Adrenal gland (tissue), 5 donors: ENCODE measurements around the gene MADD.
A peak's percentile ranks its signal among the peaks of the same experiment; 100 is the strongest.

Source experiments
- POLR2A ChIP-seq, 2 donors: fragments of 450-650 bp; IDR thresholded peaks; one replicate each; pipeline ENCODE4 v1.6.1; 2017; ENCODE audit warnings: antibody characterized with exemption in 2 of 2, mild to moderate bottlenecking in 2 of 2, moderate library complexity in 1 of 2
- TF ChIP-seq, protein P1 (sequence below), 6 experiments: fragments of 450-650 bp in 4 of 6; fragments of 200-600 bp in 2 of 6; sonication (generic) in 1 of 6; IDR thresholded peaks; 1 replicate in 5 of 6; 2 replicates in 1 of 6; pipeline versions ENCODE4 v1.5.1 to v1.8.0; 2016 to 2021; ENCODE audit warnings: antibody characterized with exemption in 6 of 6, mild to moderate bottlenecking in 2 of 6, moderate library complexity in 1 of 6
- donor health status: DM: no; HTN: no; CAD: no.

DNA sequence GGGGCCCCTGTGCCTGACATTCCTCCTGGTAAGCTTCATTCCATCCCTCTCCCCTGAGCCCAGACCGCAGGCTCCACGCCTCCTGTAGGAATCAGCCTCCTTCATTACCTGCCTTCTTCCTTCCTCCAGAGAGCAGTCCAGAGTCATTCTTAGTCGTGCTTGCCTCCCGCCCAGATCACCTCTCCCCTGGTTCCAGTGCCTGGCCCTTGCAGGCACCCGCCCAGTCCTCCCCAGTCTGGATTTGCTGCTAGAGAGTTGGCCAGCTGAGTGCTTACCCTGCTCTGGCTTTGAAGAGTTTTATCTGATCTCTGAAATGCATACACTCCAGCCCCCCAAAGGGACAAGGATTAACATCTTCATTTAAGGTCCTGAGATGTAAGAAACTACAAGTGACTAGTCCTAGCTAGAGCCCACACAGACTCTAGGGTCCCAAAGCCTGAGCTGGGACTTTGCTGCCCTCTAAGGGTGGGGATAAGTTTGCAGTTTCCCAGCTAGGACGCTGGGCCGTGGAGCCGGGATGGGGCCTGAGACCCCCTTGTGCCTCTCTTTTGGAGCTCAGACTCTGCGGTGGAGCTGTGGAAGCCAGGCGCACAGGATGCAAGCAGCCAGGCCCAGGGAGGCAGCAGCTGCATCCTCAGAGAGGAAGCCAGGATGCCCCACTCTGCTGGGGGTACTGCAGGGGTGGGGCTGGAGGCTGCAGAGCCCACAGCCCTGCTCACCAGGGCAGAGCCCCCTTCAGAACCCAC is 10.5 kb upstream of the MADD start:
- TF ChIP-seq, protein P1, sequence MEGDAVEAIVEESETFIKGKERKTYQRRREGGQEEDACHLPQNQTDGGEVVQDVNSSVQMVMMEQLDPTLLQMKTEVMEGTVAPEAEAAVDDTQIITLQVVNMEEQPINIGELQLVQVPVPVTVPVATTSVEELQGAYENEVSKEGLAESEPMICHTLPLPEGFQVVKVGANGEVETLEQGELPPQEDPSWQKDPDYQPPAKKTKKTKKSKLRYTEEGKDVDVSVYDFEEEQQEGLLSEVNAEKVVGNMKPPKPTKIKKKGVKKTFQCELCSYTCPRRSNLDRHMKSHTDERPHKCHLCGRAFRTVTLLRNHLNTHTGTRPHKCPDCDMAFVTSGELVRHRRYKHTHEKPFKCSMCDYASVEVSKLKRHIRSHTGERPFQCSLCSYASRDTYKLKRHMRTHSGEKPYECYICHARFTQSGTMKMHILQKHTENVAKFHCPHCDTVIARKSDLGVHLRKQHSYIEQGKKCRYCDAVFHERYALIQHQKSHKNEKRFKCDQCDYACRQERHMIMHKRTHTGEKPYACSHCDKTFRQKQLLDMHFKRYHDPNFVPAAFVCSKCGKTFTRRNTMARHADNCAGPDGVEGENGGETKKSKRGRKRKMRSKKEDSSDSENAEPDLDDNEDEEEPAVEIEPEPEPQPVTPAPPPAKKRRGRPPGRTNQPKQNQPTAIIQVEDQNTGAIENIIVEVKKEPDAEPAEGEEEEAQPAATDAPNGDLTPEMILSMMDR (IDR thresholded peaks at IDR 0.05), result peak; percentile 46 to 63 (median 56)
- TF ChIP-seq POLR2A (IDR thresholded peaks at IDR 0.05), result no peak
